PC-9 (cell line): ENCODE results near the gene ROBO1. TPM values are rescaled to one million over a fixed set of nuclear protein-coding genes. Genes with fewer than 3 reads are reported as not detected.

Source experiments
- BruUV-seq: library from RNA; stranded (reverse); fragments of 400-500 nt; replicated peaks from 2 replicates; lab custom pipeline; 2021; lab: Mats Ljungman, UMichigan
- CTCF ChIA-PET: fragments of 300-600 bp; sonication (Branson Sonifier 250); formaldehyde crosslinking; loops from one replicate; lab custom pipeline; 2022; ENCODE audit warnings: antibody characterized with exemption; lab: Charles Lee
- POLR2A ChIA-PET: fragments of 300-600 bp; sonication (Branson Sonifier 250); formaldehyde crosslinking; loops from one replicate; lab custom pipeline; 2022; ENCODE audit warnings: antibody characterized with exemption; ENCODE audit not compliant: unreplicated experiment; lab: Charles Lee
- DNase-seq, 2 experiments: peaks; one replicate each; pipeline versions ENCODE4 v3.0.0 to v3.0.0-alpha.2; 2015 to 2022; ENCODE audit warnings: mixed read lengths in 1 of 2
- H2AFZ ChIP-seq: fragments of 200-600 bp; sonication (generic); 2 replicates; pipeline ENCODE4 v1.8.1; 2017; ENCODE audit warnings: antibody characterized with exemption
- H3F3A ChIP-seq: fragments of 200-600 bp; sonication (generic); 2 replicates; pipeline ENCODE4 v1.8.1; 2017; ENCODE audit warnings: antibody characterized with exemption, mild to moderate bottlenecking, low read depth; ENCODE audit not compliant: insufficient read depth
- H3K27ac ChIP-seq: fragments of 200-600 bp; sonication (generic); 2 replicates; pipeline ENCODE4 v1.6.1; 2016; ENCODE audit warnings: mixed run types
- H3K27me3 ChIP-seq: fragments of 200-600 bp; sonication (generic); 2 replicates; pipeline ENCODE4 v1.6.1; 2016; ENCODE audit warnings: low read depth, mixed run types; ENCODE audit not compliant: insufficient read depth
- H3K36me3 ChIP-seq: fragments of 200-600 bp; sonication (generic); 2 replicates; pipeline ENCODE4 v1.6.1; 2016; ENCODE audit warnings: low read depth, mixed run types
- H3K4me1 ChIP-seq: fragments of 200-600 bp; sonication (generic); replicated peaks from 2 replicates; pipeline ENCODE4 v1.6.1; 2016; ENCODE audit warnings: mixed run types; ENCODE audit not compliant: insufficient read depth
- H3K4me2 ChIP-seq: fragments of 200-600 bp; sonication (generic); 2 replicates; pipeline ENCODE4 v1.6.1; 2017; ENCODE audit warnings: mixed run types
- H3K4me3 ChIP-seq: fragments of 200-600 bp; sonication (generic); 2 replicates; pipeline ENCODE4 v1.6.1; 2016; ENCODE audit warnings: mixed run types
- H3K79me2 ChIP-seq: fragments of 200-600 bp; sonication (generic); 2 replicates; pipeline ENCODE4 v1.6.1; 2017; ENCODE audit warnings: low read depth, mixed run types
- H3K9me2 ChIP-seq: fragments of 200-600 bp; sonication (generic); 2 replicates; pipeline ENCODE4 v1.8.1; 2017; ENCODE audit warnings: mild to moderate bottlenecking; ENCODE audit not compliant: insufficient read depth
- H3K9me3 ChIP-seq: fragments of 200-600 bp; sonication (generic); 2 replicates; pipeline ENCODE4 v1.8.1; 2016; ENCODE audit warnings: low read depth; ENCODE audit not compliant: insufficient read depth
- H4K20me1 ChIP-seq: fragments of 200-600 bp; sonication (generic); 2 replicates; pipeline ENCODE4 v1.8.1; 2017; ENCODE audit not compliant: insufficient read depth
- CTCF ChIP-seq: fragments of 200-600 bp; sonication (generic); conservative IDR thresholded peaks from 2 replicates; pipeline ENCODE4 v1.6.1; 2017; ENCODE audit warnings: mixed run types, antibody characterized with exemption, mild to moderate bottlenecking, moderate library complexity
- EZH2 ChIP-seq: fragments of 200-600 bp; sonication (generic); IDR thresholded peaks from 2 replicates; pipeline ENCODE4 v1.8.0; 2017; ENCODE audit warnings: antibody characterized with exemption, low read depth
- intact Hi-C: fragments of 100-400 bp; cut with micrococcal nuclease; formaldehyde crosslinking; loops from one replicate; pipeline ENCODE4 v1.10.0; 2022; ENCODE audit not compliant: unreplicated experiment
- total RNA-seq: library from RNA; stranded (reverse); gene quantifications from 2 replicates; pipeline ENCODE4 v1.2.3, GENCODE V29; 2021

The ROBO1 gene
- total RNA-seq, 1 experiment from 2014 or later, result 17.5 TPM

GRCh38 chr3:78967061-78967460 is 800.7 kb downstream of the ROBO1 start:
- Histone ChIP-seq H3K9me2 (no peaks in the 10 kb centered on the region), H3K27me3 (no peaks in the 10 kb centered on the region), H3K4me3 (no peak overlapping the region), H3F3A (no peaks in the 10 kb centered on the region), H3K27ac (no peak overlapping the region), H2AFZ (no peak overlapping the region), H3K9me3 (0 out of 2 replicates have a peak, but pooled peaks cover 5% of the 10 kb centered on the region), H3K79me2 (no peaks in the 10 kb centered on the region), H3K4me1 (no peaks in the 10 kb centered on the region), H3K36me3 (no peaks in the 10 kb centered on the region), H3K4me2 (no peak overlapping the region), H4K20me1 (no peaks in the 10 kb centered on the region)
- DNase-seq, result no peak
- no TSS peak for BruUV-seq
- TF ChIP-seq EZH2, result no peak
- TF ChIP-seq CTCF, result no peak
- CTCF ChIA-PET, result no interaction called here
- POLR2A ChIA-PET, result no interaction called here
- intact Hi-C loops, result no loop called here

- no TSS peak for BruUV-seq
- Histone ChIP-seq H3K4me2 (no peak overlapping the region), H3K79me2 (no peaks in the 10 kb centered on the region), H4K20me1 (no peaks in the 10 kb centered on the region), H3K27ac (no peak overlapping the region), H2AFZ (no peak overlapping the region), H3K27me3 (no peaks in the 10 kb centered on the region), H3K36me3 (no peaks in the 10 kb centered on the region), H3K4me3 (no peak overlapping the region), H3F3A (no peaks in the 10 kb centered on the region), H3K4me1 (no peaks in the 10 kb centered on the region), H3K9me2 (no peaks in the 10 kb centered on the region), H3K9me3 (0 out of 2 replicates have a peak, but pooled peaks cover 5% of the 10 kb centered on the region)
- TF ChIP-seq EZH2 (no peak), CTCF (no peak)
- POLR2A ChIA-PET, result no interaction called here
- CTCF ChIA-PET, result no interaction called here
- intact Hi-C loops, result no loop called here
- no peak for DNase-seq
Measured at GRCh38 chr3:78963771-78964170, 804.0 kb downstream of the ROBO1 start.

DNA sequence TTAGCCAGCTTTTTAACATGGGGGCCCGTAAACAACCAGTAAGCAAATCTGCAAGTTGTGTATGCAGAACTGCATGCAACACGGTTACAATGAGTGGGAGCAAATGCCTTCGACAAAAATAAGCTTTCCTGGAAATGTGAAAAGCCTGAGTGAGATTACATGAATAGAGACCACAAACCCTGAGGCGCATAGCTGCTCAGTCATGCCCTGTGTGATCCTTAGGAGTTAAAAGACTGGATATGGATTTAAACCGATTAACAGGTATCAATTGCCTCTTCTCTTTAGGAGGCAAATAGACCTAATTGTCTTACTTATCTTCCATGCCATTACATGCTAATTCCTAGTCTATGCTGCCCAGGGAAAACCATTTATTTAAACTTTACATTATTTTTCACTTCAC is 810.3 kb downstream of the ROBO1 start:
- Histone ChIP-seq H3K4me3 (no peak overlapping the region), H3K27me3 (no peaks in the 10 kb centered on the region), H3K27ac (no peak overlapping the region), H4K20me1 (no peaks in the 10 kb centered on the region), H3K4me2 (no peak overlapping the region), H2AFZ (no peak overlapping the region), H3K36me3 (no peaks in the 10 kb centered on the region), H3K79me2 (no peaks in the 10 kb centered on the region), H3K9me3 (no peaks in the 10 kb centered on the region), H3K4me1 (no peaks in the 10 kb centered on the region), H3F3A (no peaks in the 10 kb centered on the region), H3K9me2 (no peaks in the 10 kb centered on the region)
- no peak for TF ChIP-seq EZH2
- TF ChIP-seq CTCF, result no peak
- CTCF ChIA-PET, result no interaction called here
- intact Hi-C loops, result no loop called here
- no peak for DNase-seq
- BruUV-seq, result no TSS peak
- POLR2A ChIA-PET, result no interaction called here
